Measurements from ENCODE around the gene SNAPIN. TPM values are rescaled to one million over a fixed set of nuclear protein-coding genes. Genes with fewer than 3 reads are reported as not detected.
"Not testable (repeated sequence)": the region's sequence is repeated elsewhere in the genome, so short reads cannot be mapped to it uniquely, and the experiment has no call there.

Gene SNAPIN
- total RNA-seq, 1 experiment from 2014 or later, result 29.0 TPM

GRCh38 chr1:153639280-153639679, 19.2 kb upstream of the SNAPIN start:
- H4K5ac ChIP-seq (ENCODE audit: insufficient read length, low read depth, low read length), result no peak overlapping the region
- H3K23me2 ChIP-seq (ENCODE audit: insufficient read length, low read depth, low read length, poor library complexity, severe bottlenecking), result peaks cover 3% of the 10 kb centered on the region
- no peak overlapping the region for H3K23ac ChIP-seq (ENCODE audit: insufficient read length, low read depth, low read length)
- peaks cover 5 to 9% of the 10 kb centered on the region in 2 experiments for H3K4me1 Mint-ChIP-seq
- H3K27ac ChIP-seq (ENCODE audit: insufficient read length, low read depth, low read length), result no peak overlapping the region
- DNase-seq, result no peak
- no peak overlapping the region for H3K14ac ChIP-seq (ENCODE audit: insufficient read depth, low read length)
- no peaks in the 10 kb centered on the region for H3K4me1 ChIP-seq (ENCODE audit: insufficient read depth, low read length)
- no peaks in the 10 kb centered on the region for H3K27me3 Mint-ChIP-seq (ENCODE audit: low read depth)
- H2BK15ac ChIP-seq (ENCODE audit: low read depth, low read length), result no peak overlapping the region
- H3K9me3 Mint-ChIP-seq, result peaks cover 0 to 3% of the 10 kb centered on the region in 2 experiments; a peak in 1 of 5 replicates
- H3K56ac ChIP-seq (ENCODE audit: insufficient read length, low read depth, low read length), result no peak overlapping the region
- H3K36me3 Mint-ChIP-seq (ENCODE audit: insufficient read depth in 1 of 3, low read depth in 3 of 3), result peaks cover 59 to 91% (median 87%) of the 10 kb centered on the region in 3 experiments
- H4K91ac ChIP-seq (ENCODE audit: insufficient read length, low read depth, low read length), result no peak overlapping the region
- no peak overlapping the region for H3K18ac ChIP-seq (ENCODE audit: insufficient read length, low read depth, low read length)
- no peak overlapping the region for H2BK12ac ChIP-seq (ENCODE audit: insufficient read length, low read depth, low read length)
- WGBS (ENCODE audit: extremely low coverage, insufficient read length, low lambda C conversion rate), result no CpG with 5 or more reads among the region's 3 CpGs
- H2BK120ac ChIP-seq (ENCODE audit: low read depth, low read length, poor library complexity, severe bottlenecking), result no peak overlapping the region
- H3T11ph ChIP-seq (ENCODE audit: low read length), result no peak overlapping the region
- peaks cover 4% of the 10 kb centered on the region; the same call in 1 of the 2 replicates for H3K79me2 ChIP-seq (ENCODE audit: insufficient read depth, low read length)
- H3K9ac ChIP-seq (ENCODE audit: extremely low read depth, insufficient read length, low read length), result no peak overlapping the region
- no peaks in the 10 kb centered on the region for H3K9me3 ChIP-seq (ENCODE audit: control insufficient read depth, low read depth, low read length)
- no peak overlapping the region for H3K27ac Mint-ChIP-seq
- H3K4me2 ChIP-seq (ENCODE audit: insufficient read depth, insufficient read length, low read length), result no peak overlapping the region
- H2BK5ac ChIP-seq (ENCODE audit: insufficient read length, low read length), result no peak overlapping the region
- H2AK5ac ChIP-seq (ENCODE audit: insufficient read length, low read length), result no peak overlapping the region
- peaks cover 4% of the 10 kb centered on the region for H3K79me1 ChIP-seq (ENCODE audit: insufficient read depth, low read depth, low read length, poor library complexity, severe bottlenecking)
- no peak overlapping the region for H2BK20ac ChIP-seq (ENCODE audit: low read depth, low read length, poor library complexity, severe bottlenecking)
- no peaks in the 10 kb centered on the region for H4K20me1 ChIP-seq (ENCODE audit: control insufficient read depth, insufficient read depth, insufficient read length)
- H3K27me3 ChIP-seq (ENCODE audit: insufficient read depth, low read length), result no peaks in the 10 kb centered on the region
- no peak overlapping the region for H4K8ac ChIP-seq (replicated peaks; ENCODE audit: insufficient read length, low read depth, low read length)
- H3K4me3 Mint-ChIP-seq, result no peak overlapping the region
- no peak for TF ChIP-seq CTCF (conservative IDR thresholded peaks at IDR 0.05)
- H2AFZ ChIP-seq (ENCODE audit: low read length), result no peak overlapping the region
- H3K4ac ChIP-seq (ENCODE audit: low read depth, low read length), result no peak overlapping the region

GRCh38 chr1:153640213-153640612, 18.3 kb upstream of the SNAPIN start:
- H3K18ac ChIP-seq (ENCODE audit: insufficient read length, low read depth, low read length); H3K23ac ChIP-seq (ENCODE audit: insufficient read length, low read depth, low read length); H3K79me2 ChIP-seq (ENCODE audit: insufficient read depth, low read length); H3K23me2 ChIP-seq (ENCODE audit: insufficient read length, low read depth, low read length, poor library complexity, severe bottlenecking); H4K20me1 ChIP-seq (ENCODE audit: control insufficient read depth, insufficient read depth, insufficient read length); DNase-seq; H3T11ph ChIP-seq (ENCODE audit: low read length); H3K4me2 ChIP-seq (ENCODE audit: insufficient read depth, insufficient read length, low read length); H3K14ac ChIP-seq (ENCODE audit: insufficient read depth, low read length); H3K56ac ChIP-seq (ENCODE audit: insufficient read length, low read depth, low read length); H4K8ac ChIP-seq (replicated peaks; ENCODE audit: insufficient read length, low read depth, low read length); H3K9me3 ChIP-seq (ENCODE audit: control insufficient read depth, low read depth, low read length); H4K5ac ChIP-seq (ENCODE audit: insufficient read length, low read depth, low read length); H3K4me3 Mint-ChIP-seq; H2AFZ ChIP-seq (ENCODE audit: low read length); H2AK5ac ChIP-seq (ENCODE audit: insufficient read length, low read length); H3K9ac ChIP-seq (ENCODE audit: extremely low read depth, insufficient read length, low read length); H3K27ac ChIP-seq (ENCODE audit: insufficient read length, low read depth, low read length); H2BK5ac ChIP-seq (ENCODE audit: insufficient read length, low read length); H3K79me1 ChIP-seq (ENCODE audit: insufficient read depth, low read depth, low read length, poor library complexity, severe bottlenecking); H3K27me3 ChIP-seq (ENCODE audit: insufficient read depth, low read length); H3K4me1 Mint-ChIP-seq; H3K4ac ChIP-seq (ENCODE audit: low read depth, low read length); H4K91ac ChIP-seq (ENCODE audit: insufficient read length, low read depth, low read length); H3K4me1 ChIP-seq (ENCODE audit: insufficient read depth, low read length); H2BK120ac ChIP-seq (ENCODE audit: low read depth, low read length, poor library complexity, severe bottlenecking); H3K9me3 Mint-ChIP-seq; H2BK12ac ChIP-seq (ENCODE audit: insufficient read length, low read depth, low read length); H3K27me3 Mint-ChIP-seq (ENCODE audit: low read depth); H3K27ac Mint-ChIP-seq; H2BK15ac ChIP-seq (ENCODE audit: low read depth, low read length); H2BK20ac ChIP-seq (ENCODE audit: low read depth, low read length, poor library complexity, severe bottlenecking): not testable (repeated sequence)
- WGBS (ENCODE audit: extremely low coverage, insufficient read length, low lambda C conversion rate), result no CpG with 5 or more reads among the region's 5 CpGs
- H3K36me3 Mint-ChIP-seq (ENCODE audit: insufficient read depth in 1 of 3, low read depth in 3 of 3), result peaks cover 62 to 95% (median 89%) of the 10 kb centered on the region in 3 experiments

All from H9 (cell line).